ENCODE results near the gene ADAMTS9.

Gene ADAMTS9

GRCh38 chr3:64687781-64688604, at the start of gene ADAMTS9:
ADAMTS9 (minus strand) TSS chr3:64688000; CDS start chr3:64687657, 343 bp downstream.
- no peak for DNase-seq

GRCh38 chr3:64732576-64732975, 44.8 kb upstream of the ADAMTS9 start:
- no peak for DNase-seq

- DNase-seq: no peak
Measured at GRCh38 chr3:64730681-64731080, 42.9 kb upstream of the ADAMTS9 start.

- DNase-seq: no peak
Measured at GRCh38 chr3:64728994-64729393, 41.2 kb upstream of the ADAMTS9 start.

GRCh38 chr3:64728428-64728827, 40.6 kb upstream of the ADAMTS9 start:
- DNase-seq: no peak

GRCh38 chr3:64726414-64727090, 38.8 kb upstream of the ADAMTS9 start:
- DNase-seq: no peak

GRCh38 chr3:64718976-64719375, 31.2 kb upstream of the ADAMTS9 start:
- no peak for DNase-seq

GRCh38 chr3:64717872-64718613, 30.2 kb upstream of the ADAMTS9 start:
- no peak for DNase-seq

- DNase-seq: no peak
Measured at GRCh38 chr3:64717411-64717810, 29.6 kb upstream of the ADAMTS9 start.

GRCh38 chr3:64716110-64716710, 28.4 kb upstream of the ADAMTS9 start:
- no peak for DNase-seq

- no peak for DNase-seq
Measured at GRCh38 chr3:64715211-64715982, 27.6 kb upstream of the ADAMTS9 start.

- no peak for DNase-seq
Measured at GRCh38 chr3:64708456-64708855, 20.7 kb upstream of the ADAMTS9 start.

- DNase-seq: no peak
Measured at GRCh38 chr3:64705946-64706345, 18.1 kb upstream of the ADAMTS9 start.

GRCh38 chr3:64696896-64697295, 9.1 kb upstream of the ADAMTS9 start:
- no peak for DNase-seq

GRCh38 chr3:64694114-64694513, 6.3 kb upstream of the ADAMTS9 start:
- DNase-seq: no peak

- DNase-seq: no peak
Measured at GRCh38 chr3:64693031-64693430, 5.2 kb upstream of the ADAMTS9 start.

- no peak for DNase-seq
Measured at GRCh38 chr3:64691051-64691450, 3.3 kb upstream of the ADAMTS9 start.

GRCh38 chr3:64687086-64687780, 567 bp downstream of the ADAMTS9 start:
- DNase-seq: no peak

- DNase-seq: no peak
Measured at GRCh38 chr3:64686446-64686908, 1.3 kb downstream of the ADAMTS9 start.

GRCh38 chr3:64685800-64686445, 1.9 kb downstream of the ADAMTS9 start:
- DNase-seq: peak; percentile 24 to 33

GRCh38 chr3:64685331-64685799, 2.4 kb downstream of the ADAMTS9 start:
- DNase-seq: no peak

Data from SW 1271 (cell line).